GM20431 (cell line): ENCODE results near the gene ELMO1.

Experiments used
- in situ Hi-C: fragments of 300-500 bp; cut with MseI, MboI; formaldehyde crosslinking; loops from one replicate; pipeline ENCODE4 v1.15.0; 2020; ENCODE audit warnings: low sequenced_read_pairs; ENCODE audit not compliant: unreplicated experiment

ELMO1 gene

GRCh38 chr7:37354656-37355131, 94.0 kb downstream of the ELMO1 start:
- in situ Hi-C loops: loop anchor here (25.0 kb wide), 1 partner anchor 117 kb away; no protein-coding TSS in a partner anchor

DNA sequence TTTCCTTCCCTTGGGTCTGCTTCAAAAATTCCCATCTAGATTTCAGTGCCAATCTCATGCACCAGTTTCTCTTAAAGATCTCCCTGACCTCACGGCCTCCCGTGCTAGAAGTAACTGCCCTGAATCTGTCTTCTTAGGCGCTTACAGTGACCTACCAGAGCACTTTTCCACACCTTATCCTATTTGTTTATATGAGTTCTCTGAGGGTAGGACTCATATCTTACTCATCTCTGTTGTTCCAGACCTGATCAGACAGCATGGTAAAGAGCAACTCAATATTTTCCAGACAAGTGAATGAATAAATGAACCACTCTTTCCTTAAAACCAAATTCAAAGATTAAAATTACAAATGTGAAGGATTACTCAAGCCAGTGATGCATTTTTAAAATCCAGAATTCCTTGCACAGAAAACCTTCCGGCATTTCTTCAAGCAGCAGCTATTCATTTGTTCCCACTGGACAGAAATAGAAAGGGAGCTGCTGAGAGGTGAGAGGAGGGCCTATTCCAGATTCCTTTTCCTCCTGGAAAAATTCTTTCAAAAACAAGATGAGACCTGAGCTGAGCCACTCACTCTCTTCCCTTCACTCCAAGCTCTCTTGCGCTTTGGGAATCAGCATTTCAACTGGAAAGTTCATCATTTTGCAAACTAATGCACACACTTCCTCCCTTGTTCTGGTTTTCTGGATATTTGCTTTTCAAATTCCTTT, 94.6 kb downstream of the ELMO1 start:
- in situ Hi-C loops: loop anchor here (25.0 kb wide), 1 partner anchor 117 kb away; no protein-coding TSS in a partner anchor

DNA sequence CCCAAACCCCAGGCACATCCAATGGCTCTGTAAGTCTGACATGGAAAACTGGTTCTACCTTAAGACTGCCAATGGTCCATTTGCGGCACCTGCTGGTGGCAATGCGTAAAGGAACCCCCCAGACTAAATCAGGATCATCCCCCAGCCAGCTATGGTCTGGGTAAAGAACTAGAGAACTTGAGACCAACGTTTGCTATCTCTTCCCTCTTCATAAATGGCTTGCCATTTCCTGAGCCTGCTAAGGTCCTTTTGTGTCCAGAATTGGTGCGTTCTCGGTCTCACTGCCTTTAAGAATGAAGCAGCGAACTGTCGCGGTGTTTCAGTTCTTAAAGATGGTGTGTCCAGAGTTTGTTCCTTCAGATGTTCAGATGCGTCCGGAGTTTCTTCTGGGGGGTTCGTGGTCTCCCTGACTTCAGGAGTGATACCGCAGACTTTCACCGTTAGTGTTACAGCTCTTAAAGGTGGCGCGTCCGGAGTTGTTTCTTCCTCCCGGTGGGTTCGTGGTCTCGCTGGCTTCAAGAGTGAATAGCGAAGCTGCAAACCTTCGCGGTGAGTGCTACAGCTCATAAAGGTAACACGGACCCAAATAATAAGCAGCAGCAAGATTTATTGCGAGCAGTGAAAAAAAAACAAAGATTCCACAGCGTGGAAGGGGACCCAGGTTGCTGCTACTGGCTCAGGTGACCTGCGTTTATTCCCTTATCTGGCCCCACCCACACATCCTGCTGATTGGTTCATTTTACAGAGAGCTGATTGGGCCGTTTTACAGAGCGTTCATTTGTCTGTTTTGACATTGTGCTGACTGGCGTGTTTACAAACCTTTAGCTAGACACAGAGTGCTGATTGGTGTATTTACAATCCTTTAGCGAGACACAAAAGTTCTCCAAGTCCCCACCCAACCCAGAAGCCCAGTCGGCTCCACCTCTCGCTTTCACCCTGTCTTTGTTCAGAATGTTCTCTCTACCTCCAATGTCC, 95.4 kb downstream of the ELMO1 start:
- in situ Hi-C loops: loop anchor here (25.0 kb wide), 1 partner anchor 116 kb away; no protein-coding TSS in a partner anchor

- in situ Hi-C loops: loop anchor here (25.0 kb wide), 1 partner anchor 115 kb away; no protein-coding TSS in a partner anchor
Observed at GRCh38 chr7:37352251-37352880, 96.3 kb downstream of the ELMO1 start.

DNA sequence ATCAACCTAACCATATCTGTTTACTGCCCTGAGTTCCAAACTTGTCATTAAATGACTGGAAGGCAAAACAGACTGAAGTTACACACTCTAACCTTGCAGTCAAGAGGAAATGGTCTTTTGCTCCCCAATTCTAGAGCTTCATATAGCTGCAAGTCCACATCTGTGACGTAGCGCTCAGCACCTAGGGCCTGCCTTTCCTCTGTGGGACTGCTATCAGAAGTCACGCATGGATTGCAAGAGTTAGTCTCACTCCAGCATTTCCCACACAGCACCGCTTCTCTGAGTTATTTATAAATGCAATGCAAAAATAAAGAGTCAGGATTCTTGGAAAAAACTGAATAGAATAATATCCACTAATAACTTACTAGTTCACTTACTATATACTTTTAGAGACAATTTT, 96.9 kb downstream of the ELMO1 start:
- in situ Hi-C loops: loop anchor here (25.0 kb wide), 1 partner anchor 114 kb away; no protein-coding TSS in a partner anchor

DNA sequence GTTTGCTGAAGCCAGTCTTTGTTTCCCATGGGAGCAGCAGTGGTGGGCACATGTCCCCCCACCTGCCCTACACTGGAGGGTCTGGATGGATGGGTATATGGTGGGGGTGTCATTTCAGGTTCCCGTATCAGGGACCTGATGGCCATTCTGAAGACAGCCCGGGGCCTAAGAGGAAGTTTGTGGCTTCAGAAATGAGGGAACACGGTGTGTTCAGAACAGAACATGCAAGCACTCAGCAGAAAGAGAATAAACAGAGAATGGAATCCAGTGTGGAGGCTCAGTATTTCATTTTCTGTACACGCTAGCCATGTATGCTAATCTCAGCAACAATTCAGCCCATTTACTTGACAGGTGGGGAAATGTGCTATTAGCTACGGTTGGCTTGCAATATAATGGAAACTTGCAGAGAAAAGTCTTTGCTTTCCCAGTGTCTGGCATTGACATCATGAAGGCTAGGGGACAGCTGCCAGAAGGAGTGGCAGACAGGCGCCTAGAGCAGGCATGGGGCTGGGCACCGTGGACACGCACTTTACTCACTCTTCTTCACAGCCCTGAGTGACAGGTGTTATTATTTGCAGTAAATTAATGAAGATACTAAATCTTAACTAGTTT, 98.6 kb downstream of the ELMO1 start:
- in situ Hi-C loops: loop anchor here (25.0 kb wide), 1 partner anchor 113 kb away; no protein-coding TSS in a partner anchor

DNA sequence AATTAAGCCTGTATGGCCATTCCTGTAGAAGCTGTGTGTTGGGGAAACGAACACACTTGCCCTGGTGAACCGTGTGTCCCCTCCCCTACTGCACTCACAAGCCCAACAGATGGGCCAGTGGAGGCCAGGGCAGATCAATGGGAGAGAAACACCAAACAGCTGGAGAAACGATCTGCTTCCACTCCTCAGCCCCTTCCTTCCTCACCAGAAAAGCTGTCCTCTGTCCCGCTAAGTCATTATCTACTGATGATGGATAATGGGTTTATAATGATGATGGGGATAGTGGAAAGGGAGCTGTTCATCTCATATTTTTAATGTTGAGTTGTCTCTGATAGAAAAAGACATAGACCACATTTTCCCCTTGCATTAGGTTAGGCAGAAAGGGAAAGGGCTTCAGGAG, 99.7 kb downstream of the ELMO1 start:
- in situ Hi-C loops: no loop called here

DNA sequence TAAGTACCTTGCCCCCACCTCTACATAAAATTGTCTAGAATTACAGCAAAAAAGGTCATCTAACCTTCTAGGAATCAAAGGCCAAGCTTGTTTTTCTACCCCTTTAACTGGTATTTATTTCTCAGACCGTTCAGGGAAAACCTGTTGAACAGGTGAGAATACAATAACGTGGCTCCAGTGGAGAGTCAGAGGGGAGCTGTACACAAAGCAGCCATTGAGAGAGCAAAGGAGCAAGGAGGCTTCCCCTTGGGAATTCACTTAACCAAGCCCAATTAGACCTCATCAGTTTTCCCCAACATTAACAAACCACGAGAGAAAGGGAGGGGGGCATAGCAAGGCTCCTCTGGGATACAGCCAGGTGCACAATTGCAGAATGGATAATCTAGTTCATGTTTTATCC, 101.9 kb downstream of the ELMO1 start:
- in situ Hi-C loops: no loop called here

DNA sequence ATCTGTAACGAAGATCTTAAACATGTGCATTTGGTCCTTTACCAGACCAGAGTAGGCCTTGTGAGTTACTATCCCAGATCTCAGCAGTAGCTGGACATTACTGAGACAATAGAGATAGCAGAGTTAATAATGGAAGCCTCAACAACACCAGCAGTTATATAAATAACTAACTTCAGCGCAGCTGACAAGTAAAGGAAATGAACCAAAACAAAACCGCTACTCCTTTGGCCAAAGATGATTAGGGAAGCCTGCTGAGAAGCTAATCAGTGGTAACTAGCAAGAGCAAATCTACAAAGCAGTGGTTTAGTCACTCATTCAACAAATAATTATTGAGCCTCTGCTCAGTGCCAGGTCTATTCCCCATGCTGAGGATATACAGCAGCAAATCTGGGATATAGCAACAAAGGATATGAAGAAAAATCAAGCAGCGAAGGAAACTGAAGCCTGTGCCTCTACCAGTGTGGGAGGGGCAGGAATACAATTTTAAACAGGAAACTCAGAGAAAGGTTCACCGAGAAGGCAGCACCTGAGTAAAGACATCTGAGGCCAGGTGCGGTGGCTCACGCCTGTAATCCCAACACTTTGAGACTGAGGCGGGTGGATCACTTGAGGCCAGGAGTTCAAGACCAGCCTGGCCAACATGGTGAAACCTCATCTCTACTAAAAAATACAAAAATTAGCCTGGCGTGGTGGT, 103.6 kb downstream of the ELMO1 start:
- in situ Hi-C loops: no loop called here

GRCh38 chr7:37342688-37343471, 105.8 kb downstream of the ELMO1 start:
- in situ Hi-C loops: no loop called here

- in situ Hi-C loops: no loop called here
Observed at GRCh38 chr7:37342176-37342687, 106.4 kb downstream of the ELMO1 start.

GRCh38 chr7:37341033-37341630, 107.5 kb downstream of the ELMO1 start:
- in situ Hi-C loops: no loop called here

DNA sequence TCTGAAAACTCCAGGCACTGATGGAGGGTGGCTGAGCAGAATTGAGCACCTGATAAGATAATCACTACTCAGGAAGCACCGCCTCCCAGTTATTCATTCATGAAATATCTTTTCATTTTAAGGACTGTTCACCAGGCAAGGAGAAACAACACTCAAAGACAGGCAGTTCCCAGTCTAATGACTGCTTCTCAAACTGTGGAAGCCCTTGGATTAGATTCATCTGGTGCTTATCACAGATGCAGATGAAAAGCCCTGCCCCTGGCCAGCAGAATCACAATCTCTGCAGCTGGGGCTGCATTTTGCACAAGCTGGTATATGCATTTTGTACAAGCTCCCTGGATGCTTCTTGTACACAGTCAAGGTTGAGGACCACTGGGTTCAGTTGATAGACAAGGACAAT, 109.7 kb downstream of the ELMO1 start:
- in situ Hi-C loops: no loop called here

GRCh38 chr7:37337522-37337921, 111.1 kb downstream of the ELMO1 start:
- in situ Hi-C loops: no loop called here

DNA sequence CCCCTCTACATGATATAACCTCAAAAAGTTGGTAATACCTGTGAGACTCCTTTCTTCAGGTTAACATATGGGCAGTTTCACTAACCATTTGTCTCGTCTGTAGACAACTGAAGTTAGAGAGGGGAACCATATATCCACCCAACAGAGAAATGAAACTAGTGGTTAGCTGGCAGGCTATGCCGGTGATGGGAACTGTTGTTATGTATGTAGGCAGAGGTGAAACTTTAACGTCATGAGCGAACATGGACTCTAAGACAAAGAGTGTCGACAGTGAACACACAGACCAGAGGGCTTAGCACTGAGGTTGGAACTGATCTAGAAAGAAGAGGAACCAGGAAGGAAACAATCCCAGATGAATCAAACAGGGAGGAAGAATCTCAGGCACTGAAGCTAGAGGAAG, 112.4 kb downstream of the ELMO1 start:
- in situ Hi-C loops: no loop called here

GRCh38 chr7:37333075-37333474, 115.6 kb downstream of the ELMO1 start:
- in situ Hi-C loops: no loop called here

DNA sequence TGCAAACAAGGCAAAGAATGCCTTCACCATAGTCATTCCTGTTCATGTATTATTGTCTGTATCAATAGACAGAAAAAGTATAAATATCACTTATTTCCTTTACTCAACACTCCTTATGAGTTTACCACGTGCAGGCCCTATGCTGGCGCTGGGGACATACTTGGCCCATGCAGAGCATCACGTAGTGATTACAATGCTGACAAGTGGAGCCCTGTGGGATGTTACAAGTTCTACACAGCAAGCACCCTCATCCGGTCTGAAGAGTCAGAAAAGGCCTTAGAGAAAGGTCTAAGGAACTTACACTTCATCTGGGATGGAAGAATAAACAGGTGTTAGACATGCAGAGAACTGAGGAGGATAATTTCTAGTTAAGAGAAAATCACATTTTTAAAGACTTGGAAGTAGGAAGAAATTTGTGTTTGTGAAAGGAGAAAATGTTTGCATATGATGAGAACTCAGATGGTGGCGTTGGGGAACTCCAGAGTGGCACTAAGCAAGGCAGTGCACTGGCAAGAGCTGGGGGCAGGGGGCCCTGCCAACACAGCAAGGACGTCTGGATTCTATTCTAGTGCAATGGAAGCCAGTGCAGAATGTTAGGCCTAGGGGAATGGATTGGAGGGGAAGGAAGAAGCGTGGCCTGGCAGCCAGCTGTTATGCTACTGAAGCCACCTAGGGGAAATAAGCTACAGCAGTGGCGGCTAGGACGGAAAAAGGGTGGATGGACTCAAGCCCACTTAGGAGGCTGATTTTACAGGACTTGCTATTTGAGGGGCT, 116.2 kb downstream of the ELMO1 start:
- in situ Hi-C loops: no loop called here
